ENCODE data around the gene NRCAM. TPM values are rescaled to one million over a fixed set of nuclear protein-coding genes. Genes with fewer than 3 reads are reported as not detected.

The NRCAM gene
- total RNA-seq, 4 donors from 2014 or later = 1.3 to 4.7 (median 2.2) TPM

GRCh38 chr7:108417926-108418325, 38.3 kb downstream of the NRCAM start:
- WGBS, 2 donors (ENCODE audit: low coverage in 1 of 2) = 50% methylated on average over 2 of the region's 2 CpGs; no CpG with 5 or more reads in 1 of the 2 donors
- H3K9me3 ChIP-seq = no peaks in the 10 kb centered on the region
- TF ChIP-seq POLR2AphosphoS5 (IDR thresholded peaks at IDR 0.05) = no peak
- TF ChIP-seq CTCF (IDR thresholded peaks at IDR 0.05) = no peak
- no peak for TF ChIP-seq EP300 (IDR thresholded peaks at IDR 0.05)
- no peak for TF ChIP-seq POLR2A (IDR thresholded peaks at IDR 0.05)
- peaks cover 5% of the 10 kb centered on the region for H3K27me3 ChIP-seq
- ATAC-seq = no peak
- H3K36me3 ChIP-seq = no peaks in the 10 kb centered on the region
- H3K27ac ChIP-seq = no peak overlapping the region
- no peaks in the 10 kb centered on the region for H3K4me1 ChIP-seq
- H3K4me3 ChIP-seq = no peak overlapping the region

- H3K4me3 ChIP-seq = no peak overlapping the region
- WGBS, 2 donors (ENCODE audit: low coverage in 1 of 2) = 95 to 96% methylated on average over 4 of the region's 4 CpGs
- peaks cover 5% of the 10 kb centered on the region for H3K27me3 ChIP-seq
- H3K36me3 ChIP-seq = no peaks in the 10 kb centered on the region
- no peaks in the 10 kb centered on the region for H3K4me1 ChIP-seq
- TF ChIP-seq POLR2AphosphoS5 (IDR thresholded peaks at IDR 0.05) = no peak
- TF ChIP-seq EP300 (IDR thresholded peaks at IDR 0.05) = no peak
- TF ChIP-seq POLR2A (IDR thresholded peaks at IDR 0.05) = no peak
- TF ChIP-seq CTCF (IDR thresholded peaks at IDR 0.05) = no peak
- H3K27ac ChIP-seq = no peak overlapping the region
- ATAC-seq = no peak
- no peaks in the 10 kb centered on the region for H3K9me3 ChIP-seq
Measured at GRCh38 chr7:108417144-108417543, 39.1 kb downstream of the NRCAM start.

- no peak overlapping the region for H3K27ac ChIP-seq
- no peak overlapping the region for H3K4me3 ChIP-seq
- 48 to 61% methylated on average over 4 to 8 of the region's 8 CpGs for WGBS, 2 donors (ENCODE audit: low coverage in 1 of 2)
- peaks cover 5% of the 10 kb centered on the region for H3K27me3 ChIP-seq
- H3K9me3 ChIP-seq = no peaks in the 10 kb centered on the region
- no peaks in the 10 kb centered on the region for H3K4me1 ChIP-seq
- no peaks in the 10 kb centered on the region for H3K36me3 ChIP-seq
- TF ChIP-seq CTCF (IDR thresholded peaks at IDR 0.05) (no peak), POLR2AphosphoS5 (IDR thresholded peaks at IDR 0.05) (no peak), POLR2A (IDR thresholded peaks at IDR 0.05) (no peak), EP300 (IDR thresholded peaks at IDR 0.05) (no peak)
- ATAC-seq = no peak
Measured at GRCh38 chr7:108415821-108416536, 40.3 kb downstream of the NRCAM start.

- no peak overlapping the region for H3K4me3 ChIP-seq
- peaks cover 5% of the 10 kb centered on the region for H3K27me3 ChIP-seq
- no peaks in the 10 kb centered on the region for H3K36me3 ChIP-seq
- no peaks in the 10 kb centered on the region for H3K9me3 ChIP-seq
- WGBS, 2 donors (ENCODE audit: low coverage in 1 of 2) = 20 to 74% methylated on average over 1 to 3 of the region's 4 CpGs
- ATAC-seq = no peak
- no peaks in the 10 kb centered on the region for H3K4me1 ChIP-seq
- TF ChIP-seq POLR2A (IDR thresholded peaks at IDR 0.05) (no peak), POLR2AphosphoS5 (IDR thresholded peaks at IDR 0.05) (no peak), CTCF (IDR thresholded peaks at IDR 0.05) (no peak), EP300 (IDR thresholded peaks at IDR 0.05) (no peak)
- H3K27ac ChIP-seq = no peak overlapping the region
Measured at GRCh38 chr7:108415084-108415483, 41.2 kb downstream of the NRCAM start.

Measured in gastroesophageal sphincter (tissue), 4 donors.